Measurements from ENCODE around the gene SGCD.

The SGCD gene

DNA sequence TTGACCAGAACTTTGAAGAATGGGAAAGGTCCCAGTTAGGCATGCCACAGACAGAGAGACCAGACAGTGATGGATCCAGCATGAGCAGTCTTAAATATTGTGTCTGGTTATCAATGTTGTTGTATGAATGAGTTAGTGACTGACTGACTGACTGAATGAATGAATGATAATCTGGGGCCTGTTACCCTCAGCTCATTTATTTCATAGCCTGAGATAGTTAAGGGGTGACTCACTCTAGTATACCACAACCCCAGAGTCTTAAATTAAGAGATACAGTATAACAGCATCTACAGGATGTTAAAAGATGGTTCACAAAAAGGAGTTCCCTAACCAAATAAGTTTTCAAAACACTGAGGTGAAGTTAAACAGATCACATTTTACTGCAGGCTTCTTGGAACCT, 133.5 kb downstream of the SGCD start:
- TF ChIP-seq CTCF (IDR thresholded peaks at IDR 0.05; ENCODE audit: extremely low read depth, insufficient read depth, missing control alignments), result no peak
- in situ Hi-C loops (cut with MboI; ENCODE audit: low pct_unique_long_range_greater_than_20kb, low sequenced_read_pairs, unreplicated experiment), result no loop called here
- DNase-seq (ENCODE audit: low spot score), result no peak

DNA sequence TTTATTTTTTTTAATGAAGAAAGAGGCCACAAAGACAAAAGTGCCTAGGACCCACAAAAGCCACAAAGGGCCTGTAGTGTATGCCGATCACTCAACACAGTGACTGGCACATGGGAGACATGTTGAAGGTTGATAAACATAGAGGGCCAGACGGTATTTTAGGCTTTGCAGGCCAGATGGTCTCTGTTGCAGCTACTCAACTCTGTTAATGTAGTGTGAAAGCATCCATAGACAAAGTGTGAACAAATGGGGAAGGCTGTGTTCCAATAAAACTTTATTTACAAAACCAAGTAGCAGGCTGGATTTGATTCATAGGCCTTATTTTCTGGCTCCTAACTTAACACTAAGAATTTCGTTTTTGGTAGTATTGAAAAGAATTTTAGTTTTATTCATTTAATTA, 139.9 kb downstream of the SGCD start:
- TF ChIP-seq CTCF (IDR thresholded peaks at IDR 0.05; ENCODE audit: extremely low read depth, insufficient read depth, missing control alignments), result no peak
- in situ Hi-C loops (cut with MboI; ENCODE audit: low pct_unique_long_range_greater_than_20kb, low sequenced_read_pairs, unreplicated experiment), result no loop called here
- no peak for DNase-seq (ENCODE audit: low spot score)

GRCh38 chr5:156469636-156470035, 142.7 kb downstream of the SGCD start:
- no peak for TF ChIP-seq CTCF (IDR thresholded peaks at IDR 0.05; ENCODE audit: extremely low read depth, insufficient read depth, missing control alignments)
- no peak for DNase-seq (ENCODE audit: low spot score)
- in situ Hi-C loops (cut with MboI; ENCODE audit: low pct_unique_long_range_greater_than_20kb, low sequenced_read_pairs, unreplicated experiment), result no loop called here

DNA sequence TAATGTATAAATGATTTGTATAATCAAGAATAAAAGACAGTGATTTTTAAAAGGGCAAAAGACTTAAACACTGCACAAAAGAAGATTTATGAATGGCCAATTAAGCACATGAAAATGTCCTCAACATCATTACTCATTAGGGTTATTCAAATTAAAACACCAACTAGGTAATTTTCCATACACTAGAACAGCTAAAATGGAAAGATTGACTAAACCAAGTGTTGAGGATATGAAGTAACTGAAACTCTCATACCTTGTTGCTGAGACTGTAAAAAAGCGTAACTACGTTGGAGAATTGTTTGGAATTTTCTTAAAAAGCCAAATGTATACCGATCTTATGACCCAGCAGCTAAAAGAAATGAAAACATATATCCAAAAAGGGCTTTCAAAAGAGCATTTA, 144.9 kb downstream of the SGCD start:
- in situ Hi-C loops (cut with MboI; ENCODE audit: low pct_unique_long_range_greater_than_20kb, low sequenced_read_pairs, unreplicated experiment), result no loop called here
- no peak for DNase-seq (ENCODE audit: low spot score)
- TF ChIP-seq CTCF (IDR thresholded peaks at IDR 0.05; ENCODE audit: extremely low read depth, insufficient read depth, missing control alignments), result no peak

- DNase-seq (ENCODE audit: low spot score), result no peak
- in situ Hi-C loops (cut with MboI; ENCODE audit: low pct_unique_long_range_greater_than_20kb, low sequenced_read_pairs, unreplicated experiment), result no loop called here
- TF ChIP-seq CTCF (IDR thresholded peaks at IDR 0.05; ENCODE audit: extremely low read depth, insufficient read depth, missing control alignments), result no peak
These were observed 146.4 kb downstream of the SGCD start for GRCh38 chr5:156473269-156473908.

- no peak for DNase-seq (ENCODE audit: low spot score)
- no peak for TF ChIP-seq CTCF (IDR thresholded peaks at IDR 0.05; ENCODE audit: extremely low read depth, insufficient read depth, missing control alignments)
- in situ Hi-C loops (cut with MboI; ENCODE audit: low pct_unique_long_range_greater_than_20kb, low sequenced_read_pairs, unreplicated experiment), result no loop called here
These were observed 147.3 kb downstream of the SGCD start for GRCh38 chr5:156474251-156474650.
